H1 (cell line): ENCODE results near the gene MACROD1. TPM values are rescaled to one million over a fixed set of nuclear protein-coding genes. Genes with fewer than 3 reads are reported as not detected.

Experiments used
- CHD2 ChIP-seq: IDR thresholded peaks from 2 replicates; pipeline ENCODE4 v1.6.1; 2012; ENCODE audit warnings: low read length, improper control_type of control experiment
- EZH2 ChIP-seq: fragments of 200-600 bp; sonication (generic); IDR thresholded peaks from 2 replicates; pipeline ENCODE4 v1.7.1; 2012; ENCODE audit warnings: low read depth, mild to moderate bottlenecking, moderate library complexity, low read length, inconsistent platforms; ENCODE audit not compliant: severe bottlenecking
- HDAC2 ChIP-seq, 2 experiments: fragments of 300-600 bp in 1 of 2; sonication (generic) in 1 of 2; IDR thresholded peaks; 2 replicates each; pipeline ENCODE4 v1.6.1; 2011 to 2012; ENCODE audit warnings: low read depth in 2 of 2, low read length in 2 of 2, mild to moderate bottlenecking in 2 of 2, moderate library complexity in 2 of 2, borderline replicate concordance in 1 of 2, inconsistent platforms in 1 of 2
- JUN ChIP-seq: IDR thresholded peaks from 2 replicates; pipeline ENCODE4 v1.6.1; 2011; ENCODE audit warnings: low read depth, mild to moderate bottlenecking, improper control_type of control experiment, low read length
- KDM1A ChIP-seq: fragments of 200-600, 300-600 bp; sonication (generic); IDR thresholded peaks from 2 replicates; pipeline ENCODE4 v1.7.1; 2016; ENCODE audit warnings: mild to moderate bottlenecking, low read length, borderline replicate concordance
- POLR2AphosphoS5 ChIP-seq: IDR thresholded peaks from 2 replicates; pipeline ENCODE4 v1.6.1; 2011; ENCODE audit warnings: low read depth, low read length
- RBBP5 ChIP-seq: IDR thresholded peaks from 2 replicates; pipeline ENCODE4 v1.7.1; 2012; ENCODE audit warnings: low read depth, mild to moderate bottlenecking, inconsistent platforms, low read length, moderate library complexity, borderline replicate concordance
- SAP30 ChIP-seq: fragments of 300-600 bp; sonication (generic); IDR thresholded peaks from 2 replicates; pipeline ENCODE4 v1.7.1; 2012; ENCODE audit warnings: low read length, moderate library complexity, mild to moderate bottlenecking, inconsistent platforms; ENCODE audit not compliant: insufficient read depth, insufficient replicate concordance
- TAF1 ChIP-seq: IDR thresholded peaks from 2 replicates; pipeline ENCODE4 v1.6.1; 2011; ENCODE audit warnings: mild to moderate bottlenecking, low read depth, low read length
- polyA plus RNA-seq, 7 experiments: library from polyadenylated mRNA; depleted of rRNA in 3 of 7; stranded (reverse) in 5 of 7; unstranded in 2 of 7; fragments of >200 nt in 5 of 7; fragments of 200-250 nt in 2 of 7; gene quantifications; 1 replicate in 5 of 7; 2 replicates in 1 of 7; 4 replicates in 1 of 7; pipeline versions ENCODE4 v1.2.1 to v1.2.3, GENCODE V29; 2011 to 2013; ENCODE audit warnings: missing spikeins in 2 of 7, mixed read lengths in 2 of 7
- total RNA-seq: library from RNA; stranded (reverse); fragmentation: NEBNext Ultra II Directional; extraction: Animal tissue kit (Norgen Biotek cat#: 25700); gene quantifications from 2 replicates; pipeline ENCODE4 v1.2.1, GENCODE V29; 2021

The MACROD1 gene
- total and polyA plus RNA-seq, 2 of the 8 experiments (the other 6 are each of a cell fraction or from before 2014, with no cell fraction given), result 19.5 to 34.1 TPM

GRCh38 chr11:64118876-64119665 is 46.8 kb downstream of the MACROD1 start (continued):
- no peak for TF ChIP-seq RBBP5
- no peak for TF ChIP-seq EZH2
- TF ChIP-seq TAF1, result no peak
- no peak for TF ChIP-seq HDAC2 (IDR thresholded peaks at IDR 0.05; ENCODE audit: borderline replicate concordance in 1 of 2, low read depth in 2 of 2, low read length in 2 of 2)
- no peak for TF ChIP-seq KDM1A
- TF ChIP-seq JUN, result no peak
- no peak for TF ChIP-seq SAP30
- no peak for TF ChIP-seq CHD2
- TF ChIP-seq POLR2AphosphoS5, result no peak
